K562 (cell line): Measurements from ENCODE around the gene NT5C. TPM values are rescaled to one million over a fixed set of nuclear protein-coding genes. Genes with fewer than 3 reads are reported as not detected.
A peak's percentile ranks its signal among the peaks of the same experiment; 100 is the strongest.

Source experiments
- ASH1L ChIP-seq: fragments of 450-650 bp; IDR thresholded peaks from 2 replicates; pipeline ENCODE4 v1.6.1; 2018; ENCODE audit warnings: borderline replicate concordance, mild to moderate bottlenecking, low read depth; ENCODE audit not compliant: partially characterized antibody
- E2F6 ChIP-seq, 2 experiments: IDR thresholded peaks; 2 replicates each; pipeline ENCODE4 v1.6.1; 2011; ENCODE audit warnings: borderline replicate concordance in 1 of 2, control low read depth in 1 of 2, low read depth in 1 of 2, low read length in 1 of 2, mild to moderate bottlenecking in 1 of 2, mixed read lengths in 1 of 2, moderate library complexity in 1 of 2; ENCODE audit not compliant: insufficient read depth in 1 of 2, insufficient read length in 1 of 2, poor library complexity in 1 of 2, severe bottlenecking in 1 of 2; ENCODE audit errors: extremely low read depth in 1 of 2
- HEY1 ChIP-seq: fragments of 250-450 bp; sonication (Bioruptor Pico); IDR thresholded peaks from 2 replicates; pipeline ENCODE4 v1.5.0; 2020; ENCODE audit warnings: mild to moderate bottlenecking, moderate library complexity, borderline replicate concordance
- NFXL1 ChIP-seq: fragments of 450-650 bp; formaldehyde crosslinking; IDR thresholded peaks from 2 replicates; pipeline ENCODE4 v1.4.0; 2021; ENCODE audit warnings: mild to moderate bottlenecking
- SUPT5H ChIP-seq: fragments of 450-650 bp; IDR thresholded peaks from 2 replicates; pipeline ENCODE4 v1.6.1; 2016
- TAF9B ChIP-seq: fragments of 450-650 bp; IDR thresholded peaks from 2 replicates; pipeline ENCODE4 v1.6.1; 2018; ENCODE audit warnings: mild to moderate bottlenecking; ENCODE audit not compliant: partially characterized antibody
- TBP ChIP-seq: optimal IDR thresholded peaks from 2 replicates; pipeline ENCODE3; 2011; ENCODE audit warnings: low read depth, low read length, improper control_type of control experiment
- TEAD4 ChIP-seq, 2 experiments: sonication (generic) in 1 of 2; formaldehyde crosslinking in 1 of 2; IDR thresholded peaks; 2 replicates each; pipeline versions ENCODE4 v1.6.1 to v1.8.0; 2012 to 2022; ENCODE audit warnings: borderline replicate concordance in 1 of 2, inconsistent platforms in 1 of 2, low read length in 1 of 2, mild to moderate bottlenecking in 1 of 2, missing genetic modification reagents in 1 of 2
- ZBTB1 ChIP-seq: sonication (generic); formaldehyde crosslinking; IDR thresholded peaks from 2 replicates; pipeline ENCODE4 v1.8.1; 2023; ENCODE audit warnings: missing genetic modification reagents, low read depth, mild to moderate bottlenecking, borderline replicate concordance
- ZNF280B ChIP-seq: fragments of 250-450 bp; sonication (Bioruptor Pico); IDR thresholded peaks from 2 replicates; pipeline ENCODE4 v1.5.1; 2021; ENCODE audit warnings: mild to moderate bottlenecking
- ZNF444 ChIP-seq: fragments of 250-450 bp; sonication (Bioruptor Pico); IDR thresholded peaks from 2 replicates; pipeline ENCODE4 v1.4.0; 2020; ENCODE audit warnings: mild to moderate bottlenecking, moderate library complexity
- polyA plus RNA-seq, 8 experiments: library from polyadenylated mRNA; depleted of rRNA in 4 of 8; stranded (reverse) in 5 of 8; unstranded in 3 of 8; fragments of >200 nt; fragmentation: Nextera tagmentation in 2 of 8; fragmentation: Illumina TruSeq in 1 of 8; extraction: Ambion mirVana in 2 of 8; extraction: Trizol in 1 of 8; gene quantifications; 2 replicates each; pipeline versions ENCODE4 v1.2.1 to v1.2.3, GENCODE V29; 2011 to 2014; ENCODE audit warnings: inconsistent platforms in 1 of 8, missing spikeins in 1 of 8
- total RNA-seq, 7 experiments: library from RNA; depleted of rRNA in 6 of 7; stranded (reverse); fragments of >200 nt in 6 of 7; fragmentation: Illumina TruSeq in 2 of 7; extraction: Trizol in 2 of 7; gene quantifications; 2 replicates each; pipeline versions ENCODE4 v1.2.1 to v1.2.3, GENCODE V29; 2011 to 2021; ENCODE audit warnings: low replicate concordance in 1 of 7

Gene NT5C
- total and polyA plus RNA-seq, 9 of the 15 experiments (the other 6 are each of a cell fraction or from before 2014, with no cell fraction given), result 2.9 to 205 (median 45.0) TPM

- TF ChIP-seq ZNF280B (CRISPR knock-in tag) (no peak), E2F6 (IDR thresholded peaks at IDR 0.05; ENCODE audit: borderline replicate concordance in 1 of 2, extremely low read depth in 1 of 2, insufficient read depth in 1 of 2, insufficient read length in 1 of 2, low read depth in 1 of 2, low read length in 1 of 2, poor library complexity in 1 of 2, severe bottlenecking in 1 of 2) (peak in 1 of 2 experiments; percentile 55), TEAD4 (IDR thresholded peaks at IDR 0.05; ENCODE audit: low read length) (no peak; the same call in 1 of the 2 replicates), TEAD4 (CRISPR knock-in tag; IDR thresholded peaks at IDR 0.05; ENCODE audit: borderline replicate concordance) (no peak), ASH1L (peak; percentile 96), NFXL1 (CRISPR knock-in tag) (no peak), HEY1 (CRISPR knock-in tag) (no peak), SUPT5H (peak; percentile 99), ZBTB1 (CRISPR knock-in tag) (peak; percentile 81), TAF9B (peak; percentile 67), TBP (peak; percentile 99), ZNF444 (CRISPR knock-in tag) (no peak)
Measured at GRCh38 chr17:75154195-75155106, 22.9 kb upstream of the NT5C start, which contains the start of gene JPT1 (continued).
